22Rv1 (cell line): ENCODE results near the gene TMCO4.

Experiments used
- CTCF ChIP-seq: fragments of 450-650 bp; IDR thresholded peaks from 2 replicates; pipeline ENCODE4 v1.5.1; 2017; ENCODE audit warnings: mild to moderate bottlenecking
- ZFX ChIP-seq: fragments of 450-650 bp; IDR thresholded peaks from 2 replicates; pipeline ENCODE4 v1.6.1; 2017; ENCODE audit warnings: antibody characterized with exemption, borderline replicate concordance

GRCh38 chr1:19733615-19734014 lies 66.1 kb downstream of the TMCO4 start:
- TF ChIP-seq CTCF: no peak
- TF ChIP-seq ZFX: no peak
